Measurements from ENCODE around the gene ASPSCR1.

DNA sequence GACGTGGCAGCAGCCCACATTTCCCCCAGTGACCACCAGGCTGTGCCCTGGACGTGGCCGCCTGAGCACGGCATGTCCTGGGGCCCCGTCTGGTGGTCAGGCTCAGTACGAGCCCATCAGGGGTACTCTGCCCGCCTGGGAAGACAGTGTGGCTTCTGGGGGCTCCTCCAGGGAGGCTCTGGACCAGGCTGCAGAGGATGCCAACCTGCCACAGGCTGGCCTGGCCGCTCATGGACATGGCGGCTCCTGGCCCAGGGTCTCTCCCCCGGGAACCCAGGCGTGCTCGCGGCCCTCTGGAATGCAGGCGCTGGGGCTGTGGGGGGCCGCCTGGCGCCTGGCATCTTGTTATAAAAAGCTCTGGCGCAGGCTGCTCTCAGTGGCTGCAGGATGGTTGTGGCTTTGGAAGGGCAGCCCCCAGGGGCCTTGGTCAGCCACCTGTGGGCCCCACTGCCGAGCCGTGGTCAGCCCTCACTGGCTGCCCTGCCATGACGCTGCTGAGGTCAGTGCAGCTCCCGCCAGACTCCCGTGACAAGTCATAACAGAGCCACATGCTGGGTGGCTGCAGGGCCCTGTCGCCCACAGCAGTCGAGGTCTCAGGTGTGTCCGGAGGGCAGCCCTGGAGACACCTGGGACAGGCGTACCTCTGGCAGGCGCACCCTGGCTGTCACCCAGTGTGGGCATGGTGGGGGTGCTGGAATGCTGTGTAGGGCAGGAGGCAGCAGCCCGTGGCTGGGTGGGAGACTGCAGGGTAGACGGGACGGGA is 30.2 kb downstream of the ASPSCR1 start:
- TF ChIP-seq GATA2 (IDR thresholded peaks at IDR 0.05; ENCODE audit: low read depth, low read length), result no peak
- no peak for TF ChIP-seq GATA3 (IDR thresholded peaks at IDR 0.05; ENCODE audit: low read depth, low read length)
